Activated CD4-positive, CD25-positive, alpha-beta regulatory T cell treated with anti-CD3 and anti-CD28 coated beads, Interleukin-2, amount 50 U/mL, for 16 hours (primary cell): Measurements from ENCODE around the gene KRT74.

Experiments used
- DNase-seq: peaks from one replicate; pipeline ENCODE4 v3.0.0-alpha.2; 2020; ENCODE audit warnings: low read depth, low spot score

The KRT74 gene

DNA sequence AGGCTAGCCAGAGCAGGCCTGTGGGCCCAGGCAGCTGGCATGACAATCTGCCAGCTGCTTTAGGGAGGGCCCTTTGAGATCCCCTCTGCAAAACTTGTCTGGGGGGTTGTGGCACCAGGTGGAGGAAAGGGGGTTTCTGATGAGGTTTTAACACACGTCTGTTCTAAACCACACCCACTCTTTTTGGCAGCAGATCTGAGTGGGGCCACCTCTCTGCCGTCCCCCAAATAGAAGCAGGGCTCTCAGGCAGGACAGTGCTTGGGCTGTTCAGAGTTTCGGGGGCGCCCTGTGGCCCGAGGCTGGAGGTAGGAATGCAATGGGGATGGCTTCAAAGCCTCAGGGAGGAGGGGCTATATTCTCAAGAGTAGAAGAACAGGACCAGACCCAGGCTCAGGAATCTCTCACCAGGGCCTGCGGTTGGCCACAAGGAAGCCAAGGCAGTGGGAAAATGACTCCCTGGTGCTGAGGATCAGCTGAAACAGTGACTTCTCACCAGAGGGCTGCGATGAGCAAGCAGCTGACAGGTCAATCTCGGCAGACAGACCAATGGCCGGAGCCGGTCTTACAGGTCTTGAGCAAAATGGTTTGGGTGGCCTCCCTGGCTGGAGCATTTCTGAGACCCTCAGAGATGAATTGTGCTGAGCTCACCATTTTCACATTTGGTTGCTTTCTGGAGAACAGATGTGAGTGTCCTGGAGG, 51.9 kb downstream of the KRT74 start:
- DNase-seq, result no peak

DNA sequence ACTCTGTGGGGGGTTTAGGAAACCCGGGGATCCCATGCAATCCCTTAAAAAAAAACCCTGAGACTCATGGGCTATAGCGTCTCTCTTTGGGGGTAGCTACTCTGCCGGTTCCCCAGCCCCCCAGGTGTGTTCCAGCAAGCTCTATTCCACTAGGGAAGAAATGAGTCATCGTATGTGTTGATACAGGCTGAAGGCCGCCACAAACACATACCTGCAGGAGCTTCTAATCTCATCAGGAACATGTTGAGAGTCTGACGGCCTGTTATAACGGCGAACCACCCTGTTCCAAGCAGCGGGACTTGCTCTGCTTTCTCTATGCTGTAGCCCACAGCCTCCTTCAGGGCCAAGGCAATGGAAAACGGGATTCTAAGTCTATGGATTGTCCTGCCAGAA, 52.5 kb downstream of the KRT74 start:
- no peak for DNase-seq

DNA sequence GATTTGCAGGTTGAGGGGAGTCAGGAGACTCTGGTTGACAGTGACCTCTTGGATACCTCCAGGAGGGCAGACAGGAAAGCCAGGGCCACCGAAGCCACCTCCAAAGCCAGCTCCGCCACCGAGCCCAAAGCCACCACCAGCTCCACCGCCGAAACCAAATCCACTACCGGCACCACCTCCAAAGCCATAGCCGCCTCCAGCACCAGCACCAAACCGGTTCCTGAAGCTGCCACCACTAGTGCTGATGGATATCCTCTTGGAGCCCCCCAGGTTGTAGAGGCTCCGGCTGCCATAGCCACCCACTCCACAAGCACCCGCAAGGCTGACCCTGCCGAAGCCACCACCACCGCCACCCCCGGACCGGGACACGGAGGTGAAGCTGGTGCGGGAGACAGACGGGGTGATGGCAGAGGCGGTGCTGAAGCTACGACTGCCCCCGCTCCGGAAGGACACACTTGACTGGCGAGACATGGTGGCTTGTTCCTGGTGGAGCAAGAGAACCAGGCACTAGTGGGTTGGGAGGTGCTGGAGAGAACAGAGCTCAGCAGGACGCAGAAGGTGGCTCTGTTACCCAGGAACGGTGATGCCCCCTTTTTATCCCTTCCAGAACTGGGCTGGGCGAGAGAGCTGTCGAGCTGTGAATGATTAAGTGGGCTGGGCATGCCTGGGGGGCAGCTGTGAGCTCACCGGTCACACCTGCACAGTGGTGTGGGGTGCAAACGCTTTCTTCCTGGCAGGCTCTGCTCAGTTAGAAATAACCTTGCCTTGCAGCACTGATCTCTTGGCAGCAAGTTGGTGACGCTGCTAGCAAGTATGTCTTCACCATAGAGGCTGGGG, 53.6 kb downstream of the KRT74 start, which contains the start of gene KRT5:
Gene KRT5, minus strand, starts transcription at position 569 of the 837 bp plus-strand sequence. Its CDS starts 98 bp downstream, at position 471.
- DNase-seq, result no peak

DNA sequence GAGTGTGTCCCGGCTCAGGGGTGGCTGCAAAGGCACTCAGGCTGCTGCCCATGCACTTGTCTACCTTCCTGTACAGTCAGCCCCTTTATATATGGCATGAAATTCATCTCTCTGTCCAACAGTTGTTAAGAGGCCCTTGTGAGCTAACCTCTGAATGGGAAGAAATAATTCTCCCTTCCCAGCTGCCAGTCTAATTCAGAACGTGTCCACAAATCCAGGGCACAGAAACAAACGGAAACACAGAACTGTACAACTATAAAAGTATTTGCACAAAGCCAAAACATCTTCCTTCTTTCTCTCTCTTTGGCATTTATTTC, 54.3 kb downstream of the KRT74 start:
- no peak for DNase-seq

DNA sequence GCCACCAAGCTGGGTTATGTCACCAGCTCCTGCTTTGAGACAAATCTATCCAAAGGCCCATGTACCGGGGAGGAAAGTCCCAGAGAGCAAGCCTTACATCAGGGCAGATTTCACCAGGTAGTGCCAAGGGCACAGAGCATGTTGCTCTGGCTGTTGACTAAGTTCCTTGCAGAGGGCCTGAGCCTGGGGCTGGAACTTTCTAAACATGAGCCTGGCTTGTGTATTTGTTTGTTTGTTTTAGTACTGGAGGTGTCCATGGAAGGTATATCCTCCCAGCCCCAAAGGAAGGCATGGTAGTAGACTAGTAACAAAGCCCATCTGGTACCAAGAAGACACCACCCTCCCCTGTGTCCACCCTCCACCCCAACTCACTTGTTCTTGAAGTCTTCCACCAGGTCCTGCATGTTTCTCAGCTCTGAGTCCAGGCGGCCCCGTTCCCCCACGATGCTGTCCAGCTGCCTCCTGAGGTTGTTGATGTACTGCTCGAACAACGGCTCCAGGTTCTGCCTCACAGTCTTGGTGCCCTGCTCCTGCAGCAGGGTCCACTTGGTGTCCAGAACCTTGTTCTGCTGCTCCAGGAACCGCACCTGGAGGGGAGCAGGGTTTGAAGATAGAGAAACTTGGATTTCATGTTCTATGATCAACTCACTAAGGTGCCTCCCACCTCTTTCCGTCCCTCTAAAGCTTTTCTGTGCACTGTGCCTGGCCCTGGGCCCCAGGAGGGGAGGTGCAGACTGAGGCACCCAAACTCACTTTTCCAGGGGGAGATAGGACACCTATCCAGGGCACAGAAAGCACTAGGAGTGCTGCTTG, 54.9 kb downstream of the KRT74 start:
- no peak for DNase-seq

DNA sequence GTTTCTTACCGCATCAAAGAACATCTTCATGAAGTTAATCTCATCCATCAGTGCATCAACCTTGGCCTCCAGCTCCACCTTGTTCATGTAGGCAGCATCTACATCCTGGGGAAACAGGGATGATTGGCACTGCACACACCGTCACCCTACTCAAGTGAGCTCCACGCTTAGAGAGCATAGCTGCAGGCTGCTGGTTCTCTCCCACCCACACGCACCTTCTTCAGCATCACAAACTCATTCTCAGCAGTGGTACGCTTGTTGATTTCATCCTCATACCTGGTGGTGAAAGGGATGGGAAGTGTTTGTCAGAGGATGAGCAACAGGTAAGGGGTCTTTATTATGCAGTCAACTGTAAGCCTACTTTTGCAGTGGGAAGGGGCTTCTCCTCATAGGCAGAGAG, 55.8 kb downstream of the KRT74 start:
- DNase-seq, result no peak

DNA sequence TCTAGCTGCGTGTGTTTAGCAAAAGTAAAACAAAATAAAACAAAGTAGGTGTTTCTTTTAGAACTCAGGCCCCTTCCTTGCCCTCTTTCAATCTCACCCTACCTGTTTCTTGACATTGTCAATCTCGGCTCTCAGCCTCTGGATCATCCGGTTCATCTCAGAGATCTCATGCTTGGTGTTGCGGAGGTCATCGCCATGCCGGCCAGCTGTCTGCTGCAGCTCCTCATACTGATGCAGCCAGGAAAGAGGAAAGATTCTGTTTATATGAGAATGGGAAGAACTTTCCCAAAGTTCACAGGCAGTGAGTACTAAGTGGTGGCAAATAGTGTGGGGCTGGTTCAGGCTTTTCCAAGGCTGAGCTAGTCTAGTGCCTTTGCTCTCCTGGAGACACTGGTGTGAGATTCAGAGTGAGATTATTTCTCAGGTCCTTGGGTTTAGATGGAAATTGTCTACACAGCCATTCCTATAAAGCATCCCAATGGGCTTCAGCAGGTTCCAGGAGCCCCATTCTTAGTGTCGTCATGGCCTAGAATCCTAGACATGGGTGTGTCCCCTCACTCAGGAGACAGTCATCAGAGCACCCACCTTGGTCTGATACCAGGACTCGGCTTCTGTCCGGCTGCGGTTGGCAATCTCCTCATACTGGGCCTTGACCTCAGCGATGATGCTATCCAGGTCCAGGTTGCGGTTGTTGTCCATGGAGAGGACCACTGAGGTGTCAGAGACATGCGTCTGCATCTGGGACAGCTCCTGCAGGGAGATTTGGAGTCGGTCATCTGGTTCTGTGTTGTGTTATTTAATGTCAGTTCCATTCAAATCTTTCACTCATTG, 56.4 kb downstream of the KRT74 start:
- no peak for DNase-seq

DNA sequence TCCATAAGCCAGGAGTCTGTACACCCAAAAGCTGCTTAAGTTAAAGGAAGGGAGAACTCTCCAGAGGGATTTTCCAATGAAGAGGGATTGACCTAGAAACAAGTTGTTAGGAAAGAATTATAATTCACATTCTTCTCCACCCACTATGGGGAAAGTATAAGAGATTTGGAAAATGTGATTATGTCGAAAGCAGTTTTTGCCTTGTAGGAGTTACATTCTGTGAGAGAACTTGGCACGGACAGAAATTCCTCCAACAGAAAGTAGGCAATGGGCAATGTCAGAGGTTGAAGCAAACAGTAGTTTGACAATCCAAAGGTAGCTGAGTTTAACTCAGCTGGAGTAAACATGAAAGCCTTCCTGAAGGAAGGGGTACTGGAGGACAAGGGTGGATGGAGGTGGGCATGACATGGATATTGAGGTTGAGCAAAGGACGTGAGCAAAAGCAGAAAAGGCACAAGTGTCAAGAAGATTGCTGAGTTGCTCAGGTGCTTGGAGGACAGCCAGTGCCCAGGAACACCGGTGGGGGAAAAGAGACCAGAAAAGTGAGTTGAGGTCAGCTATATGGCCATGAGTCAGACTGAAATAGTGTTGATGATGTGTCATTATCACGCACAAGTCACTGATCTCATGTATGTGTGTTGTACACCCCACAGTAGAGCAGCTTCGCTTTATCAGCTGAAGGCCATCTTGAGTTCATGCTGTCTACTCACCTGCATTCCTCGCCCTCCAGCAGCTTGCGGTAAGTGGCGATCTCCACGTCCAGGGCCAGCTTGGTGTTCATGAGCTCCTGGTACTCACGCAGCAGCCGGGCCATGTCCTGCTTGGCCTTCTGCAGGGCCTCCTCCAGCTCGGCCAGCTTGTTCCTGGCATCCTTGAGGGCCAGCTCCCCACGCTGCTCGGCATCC, 57.5 kb downstream of the KRT74 start:
- no peak for DNase-seq
